Measurements from ENCODE around the gene CFAP161.

The CFAP161 gene

GRCh38 chr15:81185631-81186295 lies 51.7 kb downstream of the CFAP161 start:
- no peak for DNase-seq

- DNase-seq, result no peak
These were observed 54.3 kb downstream of the CFAP161 start for GRCh38 chr15:81188354-81188753.

GRCh38 chr15:81189583-81190283 lies 55.7 kb downstream of the CFAP161 start:
- no peak for DNase-seq

- DNase-seq, result no peak
These were observed 56.9 kb downstream of the CFAP161 start for GRCh38 chr15:81190922-81191507.

GRCh38 chr15:81191701-81192100 lies 57.6 kb downstream of the CFAP161 start:
- DNase-seq, result no peak

- no peak for DNase-seq
These were observed 60.7 kb downstream of the CFAP161 start for GRCh38 chr15:81194723-81195122.

- no peak for DNase-seq
These were observed 61.3 kb downstream of the CFAP161 start for GRCh38 chr15:81195339-81195864.

- no peak for DNase-seq
These were observed 62.6 kb downstream of the CFAP161 start, which contains the start of gene IL16 for GRCh38 chr15:81196576-81197254. IL16 (plus strand) TSS chr15:81196879; CDS start chr15:81225400, 28,521 bp downstream.

GRCh38 chr15:81197255-81197630 lies 63.2 kb downstream of the CFAP161 start:
- no peak for DNase-seq

GRCh38 chr15:81197688-81198281 lies 63.7 kb downstream of the CFAP161 start:
- DNase-seq, result no peak
